HG02973 (cell line): ENCODE results near the gene HOXA5.

Source experiments
- ATAC-seq: cut with Tn5 transposase; IDR thresholded peaks from one replicate; pipeline ENCODE4 v1.9.1; 2021; ENCODE audit warnings: moderate library complexity; ENCODE audit not compliant: unreplicated experiment

The HOXA5 gene

GRCh38 chr7:27143023-27143949 is at the start of gene HOXA5:
TSS of gene HOXA5 (minus strand) at chr7:27143681. CDS start at chr7:27143607, 74 bp downstream.
- no peak for ATAC-seq

GRCh38 chr7:27192546-27193334 is 49.3 kb upstream of the HOXA5 start:
- ATAC-seq = no peak

- ATAC-seq = no peak
These were observed 48.5 kb upstream of the HOXA5 start for GRCh38 chr7:27191833-27192545.

GRCh38 chr7:27191161-27191731 is 47.8 kb upstream of the HOXA5 start:
- ATAC-seq = no peak

GRCh38 chr7:27189997-27190748 is 46.7 kb upstream of the HOXA5 start:
- no peak for ATAC-seq

GRCh38 chr7:27189295-27189996 is 46.0 kb upstream of the HOXA5 start:
- no peak for ATAC-seq

- no peak for ATAC-seq
These were observed 45.2 kb upstream of the HOXA5 start for GRCh38 chr7:27188386-27189294.

- ATAC-seq = no peak
These were observed 44.2 kb upstream of the HOXA5 start for GRCh38 chr7:27187475-27188385.

GRCh38 chr7:27186668-27187474 is 43.4 kb upstream of the HOXA5 start:
- no peak for ATAC-seq

GRCh38 chr7:27185854-27186667 is 42.6 kb upstream of the HOXA5 start:
- no peak for ATAC-seq

- ATAC-seq = no peak
These were observed 41.8 kb upstream of the HOXA5 start, which contains the start of gene HOXA11 for GRCh38 chr7:27185013-27185853. TSS of gene HOXA11 (minus strand) at chr7:27185232. CDS start at chr7:27185144, 88 bp downstream.

- no peak for ATAC-seq
These were observed 41.0 kb upstream of the HOXA5 start for GRCh38 chr7:27184337-27185012.

- ATAC-seq = no peak
These were observed 40.3 kb upstream of the HOXA5 start for GRCh38 chr7:27183682-27184336.
